ENCODE data around the gene CNTNAP4.

DNA sequence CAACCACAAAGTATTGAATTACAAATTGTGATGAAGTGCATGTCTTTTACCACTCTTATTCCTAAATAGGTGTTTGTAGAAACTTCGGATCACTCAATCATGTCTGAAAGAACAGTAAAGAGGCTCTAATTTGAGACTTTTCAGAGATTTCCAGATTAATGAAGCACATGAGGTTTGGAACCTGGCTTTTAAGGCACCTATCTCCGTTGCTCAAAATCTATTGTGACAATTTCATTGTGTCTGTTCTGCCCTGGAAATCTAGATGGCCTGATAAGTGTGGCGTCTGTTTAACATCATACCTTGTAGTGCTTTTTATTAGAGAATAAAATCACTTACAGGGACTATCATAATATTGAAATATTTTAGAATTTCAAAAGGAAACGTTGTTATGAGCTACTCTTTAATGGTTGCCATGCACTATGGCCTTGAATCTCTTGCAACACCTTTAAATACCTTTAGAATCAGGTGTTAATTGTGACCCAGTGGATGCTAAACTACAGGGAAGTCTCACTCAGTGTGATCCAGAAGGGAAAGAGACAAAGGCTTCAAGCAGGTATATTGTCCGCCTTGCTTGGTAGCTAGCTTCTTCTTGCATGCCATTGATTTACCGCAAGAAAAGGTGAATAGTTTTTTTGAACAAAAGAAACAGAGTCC, 210.3 kb downstream of the CNTNAP4 start:
- no peak for TF ChIP-seq RFXAP (CRISPR knock-in tag; IDR thresholded peaks at IDR 0.05; ENCODE audit: borderline replicate concordance)
- TF ChIP-seq ZBTB38 (CRISPR knock-in tag; IDR thresholded peaks at IDR 0.05) = no peak
- TF ChIP-seq SIN3A (IDR thresholded peaks at IDR 0.05; ENCODE audit: borderline replicate concordance, low read depth, low read length) = no peak
- no peak for TF ChIP-seq SRF (IDR thresholded peaks at IDR 0.05; ENCODE audit: low read depth, low read length)
- TF ChIP-seq HNRNPH1 (optimal IDR thresholded peaks at IDR 0.05; ENCODE audit: low read depth, low read length) = no peak
- TF ChIP-seq POLR2AphosphoS5 (IDR thresholded peaks at IDR 0.05; ENCODE audit: low read depth, low read length) = no peak
- TF ChIP-seq ZNF773 (CRISPR knock-in tag; IDR thresholded peaks at IDR 0.05; ENCODE audit: borderline replicate concordance) = no peak
- no peak for TF ChIP-seq POLR2A (IDR thresholded peaks at IDR 0.05; ENCODE audit: insufficient read depth in 1 of 2, low read depth in 2 of 2, low read length in 2 of 2)

All from HepG2 (cell line).